HG03025 (cell line): ENCODE results near the gene MC1R.
"Not testable (repeated sequence)": the region's sequence is repeated elsewhere in the genome, so short reads cannot be mapped to it uniquely, and the experiment has no call there.

Experiments used
- ATAC-seq: cut with Tn5 transposase; IDR thresholded peaks from one replicate; pipeline ENCODE4 v1.9.1; 2021; ENCODE audit warnings: mild to moderate bottlenecking, moderate library complexity; ENCODE audit not compliant: unreplicated experiment, low FRiP score

MC1R gene

GRCh38 chr16:89918453-89919347 lies at the start of gene MC1R:
Gene MC1R (plus strand): TSS chr16:89918862. CDS start chr16:89919259, 397 bp downstream.
- no peak for ATAC-seq

- ATAC-seq, result no peak
Observed at GRCh38 chr16:89869911-89870310, 48.8 kb upstream of the MC1R start.

- ATAC-seq, result no peak
Observed at GRCh38 chr16:89870440-89870839, 48.2 kb upstream of the MC1R start.

- ATAC-seq, result no peak
Observed at GRCh38 chr16:89871895-89872294, 46.8 kb upstream of the MC1R start.

- peak; percentile 49 for ATAC-seq
Observed at GRCh38 chr16:89873109-89873971, 45.3 kb upstream of the MC1R start, which contains the start of gene TCF25. Gene TCF25 (plus strand): TSS chr16:89873592. CDS start chr16:89873668, 76 bp downstream.

GRCh38 chr16:89873972-89874689 lies 44.5 kb upstream of the MC1R start:
- ATAC-seq, result peak; percentile 59

- not testable (repeated sequence) for ATAC-seq
Observed at GRCh38 chr16:89879123-89879522, 39.5 kb upstream of the MC1R start.

GRCh38 chr16:89880477-89881367 lies 37.9 kb upstream of the MC1R start:
- no peak for ATAC-seq

GRCh38 chr16:89881368-89881730 lies 37.3 kb upstream of the MC1R start:
- no peak for ATAC-seq

- ATAC-seq, result no peak
Observed at GRCh38 chr16:89883346-89884040, 35.2 kb upstream of the MC1R start.

GRCh38 chr16:89884041-89884421 lies 34.6 kb upstream of the MC1R start:
- ATAC-seq, result no peak

GRCh38 chr16:89887243-89887642 lies 31.4 kb upstream of the MC1R start:
- ATAC-seq, result no peak

- ATAC-seq, result no peak
Observed at GRCh38 chr16:89890200-89890599, 28.5 kb upstream of the MC1R start.

- no peak for ATAC-seq
Observed at GRCh38 chr16:89890886-89891657, 27.6 kb upstream of the MC1R start.

GRCh38 chr16:89892055-89892630 lies 26.5 kb upstream of the MC1R start:
- ATAC-seq, result no peak

- no peak for ATAC-seq
Observed at GRCh38 chr16:89892635-89893034, 26.0 kb upstream of the MC1R start.

- ATAC-seq, result no peak
Observed at GRCh38 chr16:89893642-89894548, 24.8 kb upstream of the MC1R start.
